Left lobe of liver (tissue), 2 donors: Measurements from ENCODE around the gene CNTNAP5. TPM values are rescaled to one million over a fixed set of nuclear protein-coding genes. Genes with fewer than 3 reads are reported as not detected.

Experiments
- ATAC-seq: fragments of 200-7000 bp; cut with Tn5 transposase; one replicate; pipeline ENCODE4 v1.9.1; 2020; ENCODE audit warnings: mild to moderate bottlenecking, moderate library complexity
- DNase-seq: peaks from one replicate; pipeline ENCODE4 v3.0.0-alpha.2; 2020; ENCODE audit warnings: low spot score
- total RNA-seq: library from RNA; stranded (reverse); gene quantifications from one replicate; pipeline ENCODE4 v1.2.1, GENCODE V29; 2021
- donor health status: DM: no; HTN: no; CAD: no; lungs with moderate emphysema.
- donor health status: DM: no; HTN: yes; CAD: no.

Gene CNTNAP5
- total RNA-seq, 1 donor from 2014 or later, result not detected

DNA sequence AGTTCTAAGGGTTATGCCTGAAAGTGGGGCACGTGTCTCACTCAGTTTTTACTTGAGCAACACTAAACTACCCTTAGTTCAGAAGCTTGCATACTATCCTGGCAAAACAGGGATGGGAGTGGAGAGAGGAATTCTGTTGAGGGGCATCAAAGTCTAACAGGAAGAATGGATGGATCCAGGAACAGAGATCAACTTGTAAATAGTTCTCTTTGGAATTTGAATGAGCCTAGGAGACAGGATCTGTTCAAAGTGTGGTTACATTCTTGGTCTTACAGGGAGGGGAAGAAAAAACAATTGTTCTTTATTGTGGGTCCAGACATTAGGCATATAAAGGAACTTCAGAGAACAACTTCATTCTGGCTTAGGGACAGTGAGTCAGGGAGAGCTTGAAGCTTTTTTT is 560.2 kb downstream of the CNTNAP5 start:
- ATAC-seq, result no peak

GRCh38 chr2:124586210-124586609 is 561.1 kb downstream of the CNTNAP5 start:
- ATAC-seq, result no peak
- DNase-seq, result no peak

More for the DNA sequence above, 560.2 kb downstream of the CNTNAP5 start:
- no peak for DNase-seq

GRCh38 chr2:124586835-124587234 is 561.7 kb downstream of the CNTNAP5 start:
- no peak for ATAC-seq

DNA sequence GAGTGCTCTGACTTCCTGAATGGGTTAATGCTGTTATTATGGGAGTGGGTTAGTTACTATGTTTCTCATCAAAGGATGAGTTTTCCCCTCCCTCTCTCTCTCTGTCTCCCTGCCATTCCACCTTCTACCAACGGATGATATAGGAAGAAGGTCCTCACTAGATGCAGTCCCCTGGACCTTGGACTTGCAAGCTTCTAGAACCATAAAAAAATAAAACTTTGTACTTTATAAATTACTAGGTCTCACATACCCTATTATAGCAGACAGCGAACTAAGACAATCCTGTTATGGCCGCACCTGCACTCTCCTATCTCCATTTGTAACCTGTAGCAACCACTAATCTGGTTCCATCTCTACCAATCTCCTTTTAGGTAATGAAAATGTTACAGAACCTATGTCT is 564.9 kb downstream of the CNTNAP5 start:
- ATAC-seq, result no peak

More at GRCh38 chr2:124586835-124587234, 561.7 kb downstream of the CNTNAP5 start:
- DNase-seq, result no peak

GRCh38 chr2:124602759-124603158 is 577.7 kb downstream of the CNTNAP5 start:
- ATAC-seq, result no peak

More for the DNA sequence above, 564.9 kb downstream of the CNTNAP5 start:
- no peak for DNase-seq

DNA sequence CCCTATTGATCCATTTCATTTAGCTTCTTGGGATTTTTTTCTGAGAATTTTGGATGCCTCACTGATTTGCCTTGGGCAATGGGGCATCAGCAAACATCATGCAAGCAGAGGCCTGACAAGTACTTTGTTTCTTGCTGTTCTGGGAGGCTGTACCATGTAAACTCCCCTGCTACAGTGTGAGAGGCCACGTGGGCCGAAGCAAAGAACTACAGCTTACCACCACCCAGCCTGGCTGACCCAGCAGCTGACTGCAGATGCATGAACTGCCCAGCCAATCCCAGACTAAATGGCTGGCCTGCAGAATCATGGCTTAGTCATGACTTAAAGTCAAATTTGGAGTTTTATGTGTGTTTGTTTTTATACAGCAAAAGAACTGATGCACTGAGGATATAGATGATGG is 579.9 kb downstream of the CNTNAP5 start:
- ATAC-seq (no peak), DNase-seq (no peak)

More at GRCh38 chr2:124602759-124603158, 577.7 kb downstream of the CNTNAP5 start:
- DNase-seq, result no peak

- DNase-seq, result no peak
- ATAC-seq, result no peak
Observed at GRCh38 chr2:124607679-124608078, 582.6 kb downstream of the CNTNAP5 start.

DNA sequence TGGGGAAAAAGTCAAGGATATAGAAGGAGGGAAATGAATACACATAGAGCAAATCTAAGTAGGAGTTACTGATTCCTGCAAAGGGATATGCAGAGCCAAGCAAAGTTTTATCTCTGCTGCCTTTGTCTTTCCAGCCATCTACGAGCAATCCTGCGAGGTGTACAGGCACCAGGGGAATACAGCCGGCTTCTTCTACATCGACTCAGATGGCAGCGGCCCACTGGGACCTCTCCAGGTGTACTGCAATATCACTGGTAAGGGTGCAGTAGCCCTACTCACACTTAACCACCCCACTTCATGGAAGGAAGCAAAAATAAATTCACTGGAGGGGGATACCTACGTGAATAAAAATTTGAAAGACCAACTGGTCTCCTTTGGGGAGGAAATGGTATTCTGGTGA is 584.6 kb downstream of the CNTNAP5 start:
- ATAC-seq (no peak), DNase-seq (no peak)

- no peak for DNase-seq
- no peak for ATAC-seq
Observed at GRCh38 chr2:124610141-124610540, 585.1 kb downstream of the CNTNAP5 start.

GRCh38 chr2:124610866-124611265 is 585.8 kb downstream of the CNTNAP5 start:
- no peak for DNase-seq
- no peak for ATAC-seq

DNA sequence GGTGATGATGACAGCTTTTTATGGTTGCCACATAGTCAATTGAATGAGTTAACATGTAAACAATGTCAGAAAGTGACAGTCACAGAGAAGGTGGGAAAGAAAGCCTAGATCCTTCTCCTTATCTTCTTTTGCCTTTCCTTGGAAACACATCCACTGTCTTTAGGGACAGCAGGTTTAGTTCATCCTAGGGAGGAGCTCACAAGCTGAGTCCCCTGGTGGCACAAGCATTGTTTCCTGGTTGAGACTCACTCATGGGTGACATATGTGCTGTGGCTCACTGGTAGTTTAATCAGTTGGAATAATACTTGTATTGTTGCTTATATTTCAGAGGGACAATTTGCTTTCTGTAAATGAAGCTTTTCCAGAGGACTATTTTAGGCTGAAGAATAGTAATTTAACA is 598.5 kb downstream of the CNTNAP5 start:
- DNase-seq (no peak), ATAC-seq (no peak)

GRCh38 chr2:124625561-124625960 is 600.5 kb downstream of the CNTNAP5 start:
- DNase-seq, result no peak
- ATAC-seq, result peak; percentile 80

DNA sequence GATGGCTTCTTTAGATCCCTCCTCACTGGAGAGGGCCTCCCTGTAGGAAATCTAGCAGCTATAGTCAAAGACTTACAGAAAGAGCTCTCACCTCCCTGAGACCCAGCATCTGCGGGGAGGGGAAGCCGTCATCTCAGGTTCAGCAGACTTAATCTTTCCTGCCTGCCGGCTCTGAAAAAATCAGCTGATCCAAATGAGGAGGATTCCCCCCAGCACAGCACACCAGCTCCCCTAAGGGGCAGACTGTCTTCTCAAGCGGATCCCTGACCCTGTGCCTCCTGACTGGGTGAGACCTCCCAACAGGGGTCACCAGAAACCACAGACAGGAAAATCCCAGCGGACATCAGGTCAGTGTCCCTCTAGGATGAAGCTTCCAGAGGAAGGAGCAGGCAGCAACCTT is 601.9 kb downstream of the CNTNAP5 start:
- ATAC-seq, result no peak

GRCh38 chr2:124633812-124634211 is 608.7 kb downstream of the CNTNAP5 start:
- DNase-seq (no peak), ATAC-seq (no peak)

More for the DNA sequence above, 601.9 kb downstream of the CNTNAP5 start:
- no peak for DNase-seq

DNA sequence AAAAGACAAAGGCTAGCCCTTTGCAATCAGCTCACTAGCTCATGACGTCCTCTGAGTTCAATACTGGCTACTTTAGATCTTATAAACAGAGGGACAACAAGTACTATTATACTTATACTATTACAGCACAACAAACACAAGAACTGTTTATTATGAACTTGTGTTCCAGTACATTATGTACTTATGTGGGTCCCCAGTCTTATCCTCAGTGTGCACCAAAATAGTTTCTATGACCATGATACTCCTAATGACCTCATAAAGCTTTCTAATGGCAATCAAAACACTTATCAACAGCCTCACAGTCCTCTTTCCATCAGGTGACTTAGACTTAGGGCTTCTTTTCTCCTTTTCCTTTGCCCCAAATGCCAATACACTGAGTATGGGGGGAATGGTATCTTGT is 614.4 kb downstream of the CNTNAP5 start:
- DNase-seq (no peak), ATAC-seq (no peak)

DNA sequence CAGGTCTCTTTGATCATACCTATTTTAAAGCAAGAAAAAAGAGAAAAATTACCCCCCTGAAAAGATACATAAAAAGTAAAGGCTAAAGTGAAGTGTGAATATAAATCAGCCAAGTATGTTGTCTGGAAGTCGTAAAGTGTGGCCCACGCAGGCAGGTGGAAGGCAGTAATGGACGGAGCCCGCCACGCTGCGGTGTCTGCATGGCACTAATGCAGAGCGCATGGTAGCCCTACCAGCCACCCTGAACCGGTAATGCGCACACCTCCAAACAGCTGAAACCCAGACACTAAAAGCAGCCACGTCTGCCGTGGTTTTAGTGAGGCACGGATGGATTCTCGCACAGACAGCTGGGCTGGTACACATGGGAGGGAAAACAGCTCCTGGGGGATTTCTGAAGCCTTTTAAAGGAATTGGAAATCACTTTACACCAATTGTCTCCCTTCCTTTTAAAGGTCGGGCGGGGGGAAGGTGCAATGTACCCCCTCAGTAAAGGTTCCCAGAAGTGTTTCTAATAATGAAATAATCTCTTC is 615.2 kb downstream of the CNTNAP5 start:
- DNase-seq (no peak), ATAC-seq (no peak)

- ATAC-seq (no peak), DNase-seq (no peak)
Observed at GRCh38 chr2:124646166-124646815, 621.2 kb downstream of the CNTNAP5 start.

GRCh38 chr2:124647245-124647644 is 622.2 kb downstream of the CNTNAP5 start:
- ATAC-seq, result peak; percentile 88

DNA sequence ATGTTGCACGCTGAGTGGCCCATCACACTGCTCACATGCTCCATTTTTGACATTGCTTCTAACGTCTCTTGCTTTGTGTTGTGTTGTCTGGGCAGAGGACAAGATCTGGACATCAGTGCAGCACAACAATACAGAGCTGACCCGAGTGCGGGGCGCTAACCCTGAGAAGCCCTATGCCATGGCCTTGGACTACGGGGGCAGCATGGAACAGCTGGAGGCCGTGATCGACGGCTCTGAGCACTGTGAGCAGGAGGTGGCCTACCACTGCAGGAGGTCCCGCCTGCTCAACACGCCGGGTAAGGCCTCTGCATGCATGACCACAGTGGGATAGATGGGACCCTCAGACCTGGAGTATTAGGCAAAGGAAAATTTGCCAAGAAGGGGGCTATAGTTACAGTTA is 622.6 kb downstream of the CNTNAP5 start:
- DNase-seq, result no peak

More at GRCh38 chr2:124647245-124647644, 622.2 kb downstream of the CNTNAP5 start:
- DNase-seq, result no peak

GRCh38 chr2:124649001-124649400 is 623.9 kb downstream of the CNTNAP5 start:
- ATAC-seq (no peak), DNase-seq (no peak)

More for the DNA sequence above, 622.6 kb downstream of the CNTNAP5 start:
- peak; percentile 31 for ATAC-seq

DNA sequence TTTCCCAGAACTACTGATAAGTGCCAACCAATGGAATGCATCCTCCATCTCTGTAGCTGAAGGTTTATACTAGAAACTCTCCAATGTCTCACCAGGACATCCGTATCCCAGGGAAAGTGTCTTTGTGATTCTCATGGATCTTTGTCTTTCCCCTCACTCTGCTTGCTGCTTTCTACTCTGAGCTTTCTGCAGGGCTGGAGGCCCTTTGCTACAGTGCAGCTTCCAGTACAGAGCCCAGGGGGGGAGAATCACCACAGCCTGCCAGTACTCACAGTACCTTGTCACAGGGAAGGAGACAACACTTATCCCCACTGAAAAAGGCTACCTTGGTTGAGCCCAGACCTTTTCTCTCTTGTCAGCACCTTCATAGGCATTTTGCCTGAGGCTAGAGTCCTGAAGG is 627.0 kb downstream of the CNTNAP5 start:
- no peak for DNase-seq
- ATAC-seq, result no peak

GRCh38 chr2:124658373-124658772 is 633.3 kb downstream of the CNTNAP5 start:
- no peak for ATAC-seq
- DNase-seq, result no peak

DNA sequence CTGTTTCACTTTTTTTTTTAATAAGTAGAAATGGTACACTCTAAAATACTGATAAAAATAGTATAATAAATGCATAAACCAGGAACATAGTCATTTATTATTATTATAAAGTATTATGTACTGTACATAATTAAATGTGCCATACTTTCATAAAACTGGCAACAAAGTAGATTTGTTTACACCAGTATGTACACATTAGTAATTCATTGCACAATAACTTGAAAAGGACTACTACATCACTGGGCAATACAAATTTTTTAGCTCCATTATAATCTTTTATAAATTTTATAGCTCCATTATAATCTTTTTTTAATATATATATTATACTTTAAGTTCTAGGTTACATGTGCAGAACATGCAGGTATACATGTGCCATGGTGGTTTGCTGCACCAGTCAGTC is 636.5 kb downstream of the CNTNAP5 start:
- DNase-seq (no peak), ATAC-seq (no peak)
